Choroid plexus epithelial cell (primary cell): ENCODE measurements around the gene SIRT5.
A peak's percentile ranks its signal among the peaks of the same experiment; 100 is the strongest.

Source experiments
- DNase-seq: peaks from one replicate; pipeline ENCODE4 v3.0.0-alpha.2; 2010; ENCODE audit warnings: low read depth
- H3K4me3 ChIP-seq: 2 replicates; pipeline ENCODE4 v1.5.1; 2011; ENCODE audit warnings: low read depth, mild to moderate bottlenecking, control low read depth, low read length, moderate library complexity
- CTCF ChIP-seq: conservative IDR thresholded peaks from 2 replicates; pipeline ENCODE4 v1.5.1; 2011; ENCODE audit warnings: low read depth, mild to moderate bottlenecking, control low read depth, inconsistent platforms, low read length, moderate library complexity

SIRT5 gene

DNA sequence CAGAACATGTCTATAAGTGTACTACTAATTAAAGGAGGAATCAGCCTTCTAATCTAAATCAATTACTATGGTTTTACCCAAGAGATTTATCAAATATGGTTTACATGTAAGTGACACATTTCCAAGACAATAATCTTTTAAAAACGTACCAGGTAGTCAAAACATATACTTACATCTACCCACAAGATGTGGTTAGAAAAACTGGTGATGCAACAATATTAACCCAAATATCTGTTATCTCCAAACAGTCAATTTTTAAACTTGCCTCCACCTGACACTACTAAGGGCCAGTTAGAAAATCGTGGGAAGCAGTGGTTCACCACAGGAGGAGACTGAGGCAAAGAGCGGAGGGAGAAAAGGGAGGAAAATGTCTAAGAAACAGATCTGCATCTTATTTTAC lies 68.7 kb downstream of the SIRT5 start:
- H3K4me3 ChIP-seq = no peak overlapping the region
- no peak for DNase-seq
- TF ChIP-seq CTCF = no peak

DNA sequence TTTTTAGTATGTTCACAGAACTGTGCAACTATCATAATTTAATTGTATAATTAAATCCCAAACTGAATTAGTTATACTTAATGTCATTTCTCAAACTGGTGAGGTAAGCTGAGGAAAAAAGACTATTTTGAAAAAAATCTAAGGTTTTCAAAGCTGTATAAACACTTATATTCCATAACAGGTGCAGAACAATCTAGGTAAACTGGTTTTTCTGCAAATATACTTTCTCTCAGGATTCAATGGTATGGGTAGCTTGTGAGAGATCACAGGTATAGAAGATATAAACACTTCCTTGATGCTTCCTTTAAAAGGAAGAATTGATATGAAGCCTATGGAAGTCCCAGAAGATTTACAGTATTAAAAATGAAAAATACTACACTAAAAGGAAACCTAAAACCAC lies 74.4 kb downstream of the SIRT5 start:
- TF ChIP-seq CTCF = no peak
- no peak overlapping the region for H3K4me3 ChIP-seq
- DNase-seq = no peak

- TF ChIP-seq CTCF = no peak
- no peak for DNase-seq
- no peak overlapping the region for H3K4me3 ChIP-seq
Measured at GRCh38 chr6:13649393-13649792, 75.0 kb downstream of the SIRT5 start.

DNA sequence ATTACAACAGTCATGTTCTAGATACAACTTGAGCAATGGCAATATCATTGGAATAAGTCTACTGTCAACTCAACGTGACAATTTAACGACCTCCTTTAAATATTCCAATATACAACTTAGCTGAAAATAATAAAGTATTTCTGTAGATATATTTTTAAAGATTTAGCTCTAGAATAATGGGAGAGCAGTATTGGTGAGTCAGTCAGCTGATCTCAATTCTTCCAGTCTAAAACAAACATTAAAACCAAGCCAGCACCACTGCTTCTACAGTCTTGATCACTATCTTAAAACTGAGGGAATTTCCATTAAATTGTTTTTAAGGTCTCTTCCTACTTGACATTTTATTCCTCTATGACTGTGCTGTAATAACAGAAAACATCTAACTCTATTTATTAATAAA lies 78.9 kb downstream of the SIRT5 start:
- no peak for TF ChIP-seq CTCF
- DNase-seq = peak; percentile 50
- no peak overlapping the region for H3K4me3 ChIP-seq

GRCh38 chr6:13654496-13654895 lies 80.1 kb downstream of the SIRT5 start:
- TF ChIP-seq CTCF = no peak
- DNase-seq = no peak
- H3K4me3 ChIP-seq = no peak overlapping the region

DNA sequence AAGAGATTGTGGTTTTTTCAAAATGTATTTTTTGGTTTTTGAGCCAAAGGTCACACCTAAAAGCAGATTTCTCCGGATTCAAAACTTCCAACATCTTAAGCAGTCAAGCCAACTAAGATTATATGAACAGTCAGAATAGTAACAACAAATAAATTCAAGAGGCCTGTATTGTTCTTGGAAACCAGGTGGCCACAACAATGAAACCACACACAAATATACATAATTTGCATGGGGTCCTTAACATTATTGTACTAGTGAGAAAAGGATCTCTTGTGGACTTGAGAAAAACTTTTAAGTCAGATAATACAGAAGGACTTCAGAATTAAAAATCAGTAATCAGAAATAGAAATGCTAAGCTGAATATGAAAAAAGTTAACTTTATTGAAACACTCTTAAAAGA lies 81.3 kb downstream of the SIRT5 start:
- TF ChIP-seq CTCF = no peak
- no peak for DNase-seq
- H3K4me3 ChIP-seq = no peak overlapping the region

GRCh38 chr6:13660273-13660672 lies 85.9 kb downstream of the SIRT5 start:
- H3K4me3 ChIP-seq = no peak overlapping the region
- no peak for TF ChIP-seq CTCF
- DNase-seq = no peak
